ENCODE results near the gene OR51E2. TPM values are rescaled to one million over a fixed set of nuclear protein-coding genes. Genes with fewer than 3 reads are reported as not detected.

Gene OR51E2
- total and polyA plus RNA-seq, 4 donors = not detected

DNA sequence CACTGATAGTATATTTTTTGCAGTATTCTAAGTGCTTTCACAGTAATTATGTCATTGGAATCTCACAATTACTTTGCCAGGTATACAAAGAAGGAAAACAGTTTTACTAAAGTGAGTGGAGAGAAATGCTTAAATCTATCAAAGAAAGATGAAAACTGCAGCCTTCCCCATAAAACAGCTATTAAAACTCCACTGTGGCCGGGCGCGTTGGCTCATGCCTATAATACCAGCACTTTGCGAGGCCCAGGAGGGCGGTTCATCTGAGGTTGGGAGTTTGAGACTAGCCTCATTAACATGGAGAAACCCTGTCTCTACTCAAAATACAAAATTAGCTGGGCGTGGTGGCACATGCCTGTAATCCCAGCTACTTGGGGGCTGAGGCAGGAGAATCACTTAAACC is 34.8 kb downstream of the OR51E2 start:
- Histone ChIP-seq H3K27me3 (ENCODE audit: control insufficient read depth in 3 of 3, insufficient read depth in 3 of 3, low read length in 2 of 3) (no peaks in the 10 kb centered on the region), H3K27ac (ENCODE audit: low read depth in 1 of 2, low read length in 1 of 2) (no peak overlapping the region)
- ATAC-seq (ENCODE audit: insufficient read depth, low FRiP score) = no peak

DNA sequence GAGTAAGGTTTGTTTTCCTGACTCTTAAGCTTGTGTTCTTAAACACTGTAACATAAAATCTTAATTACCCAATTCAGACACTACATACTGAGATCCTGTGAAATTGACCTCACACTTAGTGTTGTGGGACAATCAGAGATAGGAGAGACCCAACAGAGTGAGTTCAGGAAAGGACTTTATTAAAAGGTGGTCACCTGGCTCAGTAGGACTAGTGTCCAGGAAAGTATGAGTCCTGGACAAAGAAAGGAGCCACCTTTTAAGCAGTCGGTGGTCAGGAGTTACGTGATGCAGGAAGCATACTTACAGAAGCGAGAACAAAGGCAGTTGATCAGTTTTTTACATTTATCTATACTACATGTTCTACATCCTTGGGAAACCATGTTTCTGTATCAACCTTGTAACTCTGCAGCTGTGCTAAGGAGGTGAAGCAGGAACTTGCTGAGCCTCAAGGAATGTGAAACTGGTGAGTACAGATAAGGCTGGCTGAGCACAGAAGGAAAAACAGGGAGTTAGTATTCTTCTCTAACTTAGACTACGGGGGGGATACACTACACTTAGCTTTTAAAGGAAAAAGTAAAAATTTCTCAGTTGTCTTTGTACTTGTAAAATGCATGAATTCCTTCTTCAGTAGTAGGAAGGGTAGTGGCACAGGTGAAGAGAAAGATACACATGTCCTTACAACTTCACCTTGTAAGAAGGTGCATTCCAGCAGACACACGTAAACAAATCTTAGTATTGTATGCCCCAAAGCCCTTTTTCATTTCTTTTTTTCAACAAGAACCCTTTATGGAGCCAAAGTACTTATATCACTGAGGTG is 38.8 kb downstream of the OR51E2 start:
- TF ChIP-seq, protein P1, sequence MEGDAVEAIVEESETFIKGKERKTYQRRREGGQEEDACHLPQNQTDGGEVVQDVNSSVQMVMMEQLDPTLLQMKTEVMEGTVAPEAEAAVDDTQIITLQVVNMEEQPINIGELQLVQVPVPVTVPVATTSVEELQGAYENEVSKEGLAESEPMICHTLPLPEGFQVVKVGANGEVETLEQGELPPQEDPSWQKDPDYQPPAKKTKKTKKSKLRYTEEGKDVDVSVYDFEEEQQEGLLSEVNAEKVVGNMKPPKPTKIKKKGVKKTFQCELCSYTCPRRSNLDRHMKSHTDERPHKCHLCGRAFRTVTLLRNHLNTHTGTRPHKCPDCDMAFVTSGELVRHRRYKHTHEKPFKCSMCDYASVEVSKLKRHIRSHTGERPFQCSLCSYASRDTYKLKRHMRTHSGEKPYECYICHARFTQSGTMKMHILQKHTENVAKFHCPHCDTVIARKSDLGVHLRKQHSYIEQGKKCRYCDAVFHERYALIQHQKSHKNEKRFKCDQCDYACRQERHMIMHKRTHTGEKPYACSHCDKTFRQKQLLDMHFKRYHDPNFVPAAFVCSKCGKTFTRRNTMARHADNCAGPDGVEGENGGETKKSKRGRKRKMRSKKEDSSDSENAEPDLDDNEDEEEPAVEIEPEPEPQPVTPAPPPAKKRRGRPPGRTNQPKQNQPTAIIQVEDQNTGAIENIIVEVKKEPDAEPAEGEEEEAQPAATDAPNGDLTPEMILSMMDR (IDR thresholded peaks at IDR 0.05; ENCODE audit: control extremely low read depth, extremely low read depth) = no peak
- Histone ChIP-seq H3K27ac (ENCODE audit: low read depth in 1 of 2, low read length in 1 of 2) (no peak overlapping the region), H3K9me3 (ENCODE audit: control insufficient read depth in 4 of 4, insufficient read depth in 3 of 4, low read length in 3 of 4) (no peaks in the 10 kb centered on the region), H3K9ac (ENCODE audit: insufficient read depth in 1 of 2, low read length in 2 of 2) (no peak overlapping the region), H3K4me1 (ENCODE audit: control insufficient read depth in 5 of 5, insufficient read depth in 5 of 5, low read length in 5 of 5) (peaks cover 0 to 4% (median 0%) of the 10 kb centered on the region in 5 donors), H3K4me3 (no peak overlapping the region), H3K27me3 (ENCODE audit: control insufficient read depth in 3 of 3, insufficient read depth in 3 of 3, low read length in 2 of 3) (no peaks in the 10 kb centered on the region), H3K36me3 (ENCODE audit: control insufficient read depth in 4 of 4, insufficient read depth in 4 of 4, low read length in 4 of 4) (no peaks in the 10 kb centered on the region)
- 48 to 52% methylated on average over 5 of the region's 5 CpGs for WGBS, 2 donors
- no peak for ATAC-seq (ENCODE audit: insufficient read depth, low FRiP score)
- peak in 1 of 3 donors; percentile 4 for DNase-seq

More for the DNA sequence above, 34.8 kb downstream of the OR51E2 start:
- H3K36me3 ChIP-seq (ENCODE audit: control insufficient read depth in 4 of 4, insufficient read depth in 4 of 4, low read length in 4 of 4) = no peaks in the 10 kb centered on the region
- H3K9me3 ChIP-seq (ENCODE audit: control insufficient read depth in 4 of 4, insufficient read depth in 3 of 4, low read length in 3 of 4) = no peaks in the 10 kb centered on the region
- H3K4me1 ChIP-seq (ENCODE audit: control insufficient read depth in 5 of 5, insufficient read depth in 5 of 5, low read length in 5 of 5) = peaks cover 0 to 4% (median 0%) of the 10 kb centered on the region in 5 donors
- DNase-seq = no peak
- no peak overlapping the region for H3K9ac ChIP-seq (ENCODE audit: insufficient read depth in 1 of 2, low read length in 2 of 2)
- no peak overlapping the region for H3K4me3 ChIP-seq
- TF ChIP-seq, protein P1 (IDR thresholded peaks at IDR 0.05; ENCODE audit: control extremely low read depth, extremely low read depth) = no peak
- 92% methylated on average over 6 of the region's 6 CpGs for WGBS, 2 donors

DNA sequence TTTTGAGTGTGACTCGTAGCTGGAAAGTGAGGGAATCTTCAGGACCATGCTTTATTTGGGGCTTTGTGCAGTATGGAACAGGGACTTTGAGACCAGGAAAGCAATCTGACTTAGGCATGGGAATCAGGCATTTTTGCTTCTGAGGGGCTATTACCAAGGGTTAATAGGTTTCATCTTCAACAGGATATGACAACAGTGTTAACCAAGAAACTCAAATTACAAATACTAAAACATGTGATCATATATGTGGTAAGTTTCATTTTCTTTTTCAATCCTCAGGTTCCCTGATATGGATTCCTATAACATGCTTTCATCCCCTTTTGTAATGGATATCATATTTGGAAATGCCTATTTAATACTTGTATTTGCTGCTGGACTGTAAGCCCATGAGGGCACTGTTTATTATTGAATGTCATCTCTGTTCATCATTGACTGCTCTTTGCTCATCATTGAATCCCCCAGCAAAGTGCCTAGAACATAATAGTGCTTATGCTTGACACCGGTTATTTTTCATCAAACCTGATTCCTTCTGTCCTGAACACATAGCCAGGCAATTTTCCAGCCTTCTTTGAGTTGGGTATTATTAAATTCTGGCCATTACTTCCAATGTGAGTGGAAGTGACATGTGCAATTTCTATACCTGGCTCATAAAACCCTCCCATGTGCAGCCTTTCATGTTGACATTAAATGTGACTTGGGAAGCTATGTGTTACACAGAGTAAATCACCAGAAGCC is 42.9 kb downstream of the OR51E2 start:
- Histone ChIP-seq H3K4me1 (ENCODE audit: control insufficient read depth in 5 of 5, insufficient read depth in 5 of 5, low read length in 5 of 5) (peaks cover 0 to 4% (median 0%) of the 10 kb centered on the region in 5 donors), H3K36me3 (ENCODE audit: control insufficient read depth in 4 of 4, insufficient read depth in 4 of 4, low read length in 4 of 4) (no peaks in the 10 kb centered on the region), H3K9ac (ENCODE audit: insufficient read depth in 1 of 2, low read length in 2 of 2) (no peak overlapping the region), H3K9me3 (ENCODE audit: control insufficient read depth in 4 of 4, insufficient read depth in 3 of 4, low read length in 3 of 4) (peaks cover 0 to 3% (median 0%) of the 10 kb centered on the region in 4 donors), H3K4me3 (no peak overlapping the region), H3K27ac (ENCODE audit: low read depth in 1 of 2, low read length in 1 of 2) (no peak overlapping the region), H3K27me3 (ENCODE audit: control insufficient read depth in 3 of 3, insufficient read depth in 3 of 3, low read length in 2 of 3) (no peaks in the 10 kb centered on the region)
- TF ChIP-seq, protein P1 (IDR thresholded peaks at IDR 0.05; ENCODE audit: control extremely low read depth, extremely low read depth) = no peak
- ATAC-seq (ENCODE audit: insufficient read depth, low FRiP score) (no peak), DNase-seq (no peak)
- WGBS, 2 donors = 71 to 78% methylated on average over 2 of the region's 2 CpGs
